GM18498 (cell line): ENCODE data around the gene TTC34.

Experiments used
- ATAC-seq: cut with Tn5 transposase; IDR thresholded peaks from one replicate; pipeline ENCODE4 v1.9.1; 2021; ENCODE audit warnings: mild to moderate bottlenecking, moderate library complexity; ENCODE audit not compliant: unreplicated experiment

The TTC34 gene

DNA sequence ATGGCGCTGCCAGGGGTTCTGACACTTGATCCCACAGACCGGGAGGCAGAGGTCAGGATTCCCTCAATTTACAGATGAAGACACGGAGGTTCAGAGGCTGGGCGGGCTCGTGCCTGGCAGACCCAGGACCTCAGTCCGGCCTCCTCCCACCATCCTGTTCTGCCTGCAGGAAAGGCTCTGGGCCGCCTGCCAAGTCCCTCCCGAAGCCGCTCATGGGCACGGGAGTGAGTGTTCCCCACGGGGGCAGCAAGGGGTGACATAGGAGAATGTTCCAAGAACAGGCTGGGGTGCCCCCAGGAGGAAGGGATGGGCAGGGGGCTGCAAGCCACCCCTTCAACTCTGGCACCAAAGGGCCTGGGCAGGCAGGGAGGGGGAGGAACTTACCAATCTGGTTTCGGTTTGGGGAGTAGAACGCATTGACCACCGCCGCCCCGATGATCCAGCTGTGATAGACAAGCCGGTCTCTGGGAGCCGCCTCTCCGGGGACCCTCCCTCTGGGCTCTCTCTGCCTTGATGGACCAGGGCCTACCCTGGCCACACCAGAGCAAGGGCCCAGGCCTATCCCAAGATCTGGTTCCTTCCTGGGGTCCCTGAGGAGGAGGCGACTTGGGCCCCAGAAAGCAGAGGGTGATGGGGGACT is 207.4 kb downstream of the TTC34 start:
- no peak for ATAC-seq

DNA sequence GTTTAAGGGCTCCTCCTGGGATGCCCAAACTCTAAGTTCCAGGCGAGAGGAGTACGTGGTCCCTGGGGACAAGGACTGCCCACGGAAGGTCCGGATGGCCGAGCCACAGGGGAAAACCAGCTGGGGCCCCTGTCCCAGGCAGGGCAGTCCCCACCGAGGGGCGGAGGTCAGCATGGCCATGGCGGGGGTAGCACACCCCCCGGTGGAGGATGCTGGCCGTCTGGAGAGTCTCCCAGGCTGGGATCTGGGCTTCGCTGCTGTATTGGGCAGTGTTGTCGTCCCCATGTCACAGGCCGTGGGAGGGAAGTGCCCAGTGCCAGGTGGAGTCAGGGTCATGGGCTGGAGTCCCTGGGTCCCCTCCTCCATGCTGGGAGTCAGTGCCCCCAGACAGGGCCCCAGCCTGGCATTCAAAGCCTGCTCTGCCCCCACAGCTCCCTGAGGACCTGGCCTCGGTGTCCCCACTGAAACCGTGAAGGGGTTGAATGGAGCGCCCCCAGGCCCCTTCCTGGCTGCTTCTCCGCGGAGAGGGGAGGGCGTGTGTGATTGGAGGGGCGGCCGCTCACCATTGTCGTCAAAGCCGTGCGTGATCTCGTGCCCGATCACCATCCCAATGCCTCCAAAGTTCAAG is 208.1 kb downstream of the TTC34 start:
- no peak for ATAC-seq

- ATAC-seq = no peak
Measured at GRCh38 chr1:2592672-2593071, 208.8 kb downstream of the TTC34 start.

DNA sequence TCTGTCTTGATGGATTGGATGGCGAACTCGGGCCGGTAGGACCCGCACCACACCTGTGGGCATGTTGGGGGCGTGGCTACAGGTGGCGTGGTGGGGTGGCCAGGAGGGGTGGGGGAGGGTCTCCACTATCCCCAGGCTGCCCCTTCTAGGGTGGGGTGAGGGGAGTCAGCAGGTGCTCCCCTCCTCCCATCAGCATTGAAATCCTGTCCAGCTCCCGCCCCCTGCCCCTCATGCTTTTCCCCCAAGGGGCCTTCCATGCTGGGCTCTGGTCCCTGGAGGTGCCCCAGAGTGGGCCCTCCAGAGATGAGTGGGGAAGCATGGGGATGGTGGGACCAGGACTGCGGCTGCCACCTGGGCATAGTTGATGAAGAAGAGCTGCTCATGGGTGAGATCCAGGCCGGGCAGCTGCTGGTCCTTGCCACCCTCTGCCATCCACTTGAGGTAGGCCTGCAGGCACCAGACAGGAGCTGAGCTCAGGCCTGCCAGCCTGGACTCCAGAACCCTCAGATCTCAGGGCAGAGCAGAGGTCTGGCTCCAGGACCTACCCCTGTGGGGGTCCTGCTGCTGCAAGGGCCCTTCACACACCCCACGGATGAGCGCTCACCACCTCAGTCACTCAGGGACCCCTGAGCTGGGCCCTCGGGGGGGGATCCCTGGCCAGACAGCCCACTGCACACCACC is 209.8 kb downstream of the TTC34 start:
- ATAC-seq = no peak

DNA sequence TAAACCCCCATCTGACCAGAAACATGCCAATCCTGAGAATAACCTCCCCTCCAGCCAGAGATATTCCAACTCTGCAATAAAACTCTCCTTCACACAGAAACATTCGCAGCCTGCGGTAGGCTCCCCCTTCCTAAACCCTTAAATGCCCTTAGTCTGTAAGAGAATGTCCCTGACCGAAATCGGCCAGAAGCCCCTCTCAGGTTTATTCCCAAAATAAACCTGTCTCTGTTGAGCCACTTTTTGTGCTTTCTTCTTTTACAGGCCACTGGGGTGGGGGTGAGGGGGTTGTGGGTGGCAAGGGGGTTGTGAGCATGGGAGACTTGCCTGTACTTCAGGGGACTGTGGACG is 210.3 kb downstream of the TTC34 start:
- no peak for ATAC-seq

- no peak for ATAC-seq
Measured at GRCh38 chr1:2590233-2591141, 211.0 kb downstream of the TTC34 start.

- no peak for ATAC-seq
Measured at GRCh38 chr1:2589431-2590232, 211.9 kb downstream of the TTC34 start.

DNA sequence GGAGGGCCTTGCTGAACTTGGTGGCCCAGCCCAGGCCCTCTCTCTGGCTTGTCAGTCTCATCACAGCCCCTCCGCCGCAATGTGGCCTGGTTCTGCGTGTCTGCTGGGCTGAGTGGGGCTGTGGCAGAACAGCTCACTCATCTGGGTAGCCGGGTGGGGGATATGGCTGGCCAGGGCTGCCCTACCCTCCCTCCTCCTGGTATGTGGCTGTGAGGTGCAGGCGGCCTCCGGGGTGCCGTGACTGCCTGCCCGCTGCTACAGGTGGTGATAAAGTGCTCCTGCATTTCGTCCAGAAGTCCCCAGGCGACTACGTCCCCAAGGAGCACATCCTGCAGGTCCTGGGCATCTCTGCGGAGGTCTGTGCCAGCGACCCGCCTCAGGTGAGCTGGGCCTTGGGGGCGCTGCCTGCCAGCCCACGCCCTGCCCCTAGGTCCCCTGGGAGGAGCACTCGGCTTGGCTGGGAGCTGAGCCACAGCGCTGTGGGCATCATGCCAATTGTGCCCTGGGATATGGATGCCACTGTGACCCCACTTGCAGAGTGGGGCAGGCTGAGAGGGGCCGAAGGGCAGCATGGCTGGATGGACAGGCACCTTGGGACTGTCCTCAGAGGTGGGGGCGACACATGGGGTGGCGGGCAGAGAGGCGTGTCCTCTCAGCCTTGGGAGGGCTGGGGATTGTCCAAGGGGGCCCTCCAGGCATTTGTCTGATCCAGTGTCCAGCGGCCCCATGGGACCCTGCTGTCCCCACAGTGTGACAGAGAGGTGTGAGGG is 212.6 kb downstream of the TTC34 start:
- ATAC-seq = no peak

GRCh38 chr1:2587860-2588571 is 213.5 kb downstream of the TTC34 start:
- ATAC-seq = no peak

GRCh38 chr1:2587071-2587859 is 214.2 kb downstream of the TTC34 start:
- ATAC-seq = no peak

DNA sequence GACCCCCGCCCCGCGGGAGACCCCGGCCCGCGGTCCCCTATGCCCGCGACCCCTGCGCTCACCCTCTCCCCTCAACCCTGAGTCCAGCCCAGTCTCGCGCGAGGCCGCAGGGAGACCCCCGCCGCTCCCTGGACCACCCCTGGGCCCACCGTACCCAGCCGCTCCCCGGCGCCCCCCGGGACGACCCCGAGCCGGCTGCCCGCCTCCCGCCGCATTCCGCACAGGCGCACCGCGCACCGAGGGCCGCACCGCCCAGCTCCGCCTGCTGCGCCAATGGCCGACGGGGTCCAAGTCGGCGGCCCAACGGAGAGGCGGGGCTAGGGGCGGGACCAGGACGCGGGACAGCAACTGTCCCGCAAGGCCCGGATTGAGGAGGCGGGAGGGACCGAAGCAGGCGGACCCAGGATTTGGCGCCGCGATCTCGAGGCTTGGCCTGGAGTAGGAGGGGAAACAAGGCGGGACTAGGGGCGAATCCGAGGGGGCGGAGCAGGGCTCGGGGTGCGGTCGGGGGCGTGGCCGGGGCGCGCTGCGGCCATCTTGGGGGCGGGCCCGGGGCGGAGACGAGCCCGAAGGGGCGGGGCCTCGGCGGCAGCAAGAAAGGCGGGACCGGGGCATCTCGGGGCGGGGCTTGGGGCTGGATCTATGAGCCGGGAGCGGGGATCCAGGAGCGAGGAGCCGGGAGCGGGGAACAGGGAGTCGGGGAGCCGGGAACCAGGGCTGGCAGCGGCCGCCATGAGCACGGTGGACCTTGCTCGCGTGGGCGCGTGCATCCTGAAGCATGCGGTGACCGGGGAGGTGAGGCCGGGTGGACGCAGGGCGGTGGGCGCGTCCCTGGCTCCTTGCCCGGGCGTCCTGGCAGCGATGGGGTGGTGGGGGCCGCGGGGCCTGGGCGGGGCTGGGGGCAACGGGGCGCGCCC is 215.1 kb downstream of the TTC34 start, which contains the start of gene PRXL2B:
Gene PRXL2B, plus strand, starts transcription at position 624 of the 917 bp plus-strand sequence. Its CDS starts 109 bp downstream, at position 733.
- ATAC-seq = peak; percentile 75
